DOHH2 (cell line): Measurements from ENCODE around the gene ZNF780A.

Experiments used
- H3F3A ChIP-seq: fragments of 200-600 bp; sonication (generic), shearing (Covaris generic); 2 replicates; pipeline ENCODE4 v1.6.0; 2016; ENCODE audit warnings: antibody characterized with exemption, mild to moderate bottlenecking; ENCODE audit not compliant: control insufficient read depth, insufficient read depth
- H3K27ac ChIP-seq: fragments of 200-600 bp; sonication (generic); 2 replicates; pipeline ENCODE4 v1.5.1; 2014; ENCODE audit warnings: low read depth, mild to moderate bottlenecking, low read length, moderate library complexity
- H3K27me3 ChIP-seq: fragments of 200-600 bp; sonication (generic); 2 replicates; pipeline ENCODE4 v1.6.1; 2014; ENCODE audit warnings: mild to moderate bottlenecking, low read length, mixed read lengths; ENCODE audit not compliant: control insufficient read depth
- H3K36me3 ChIP-seq: fragments of 200-600 bp; sonication (generic); 2 replicates; pipeline ENCODE4 v1.6.1; 2014; ENCODE audit warnings: mild to moderate bottlenecking, low read length, moderate library complexity, mixed read lengths; ENCODE audit not compliant: control insufficient read depth
- H3K4me1 ChIP-seq: fragments of 200-600 bp; sonication (generic); 2 replicates; pipeline ENCODE4 v1.6.1; 2014; ENCODE audit warnings: mild to moderate bottlenecking, low read length, mixed read lengths; ENCODE audit not compliant: control insufficient read depth
- H3K4me2 ChIP-seq: fragments of 200-600 bp; sonication (generic); 2 replicates; pipeline ENCODE4 v1.6.0; 2014; ENCODE audit warnings: mild to moderate bottlenecking, low read length, moderate library complexity
- H3K4me3 ChIP-seq: fragments of 200-600 bp; sonication (generic); 2 replicates; pipeline ENCODE4 v1.5.1; 2014; ENCODE audit warnings: mild to moderate bottlenecking, low read length, mixed read lengths
- H3K79me2 ChIP-seq: fragments of 200-600 bp; sonication (generic); 2 replicates; pipeline ENCODE4 v1.6.1; 2014; ENCODE audit warnings: mild to moderate bottlenecking, low read length, mixed read lengths; ENCODE audit not compliant: control insufficient read depth
- H3K9me2 ChIP-seq: fragments of 200-600 bp; sonication (generic); replicated peaks from 2 replicates; pipeline ENCODE4 v1.6.1; 2014; ENCODE audit warnings: mild to moderate bottlenecking, low read length, mixed read lengths; ENCODE audit not compliant: control insufficient read depth
- H3K9me3 ChIP-seq: fragments of 200-600 bp; sonication (generic); 2 replicates; pipeline ENCODE4 v1.6.1; 2014; ENCODE audit warnings: antibody characterized with exemption, low read length, mixed read lengths; ENCODE audit not compliant: control insufficient read depth, insufficient read depth
- H4K20me1 ChIP-seq: fragments of 200-600 bp; sonication (generic); 2 replicates; pipeline ENCODE4 v1.6.0; 2014; ENCODE audit warnings: low read depth, mild to moderate bottlenecking, antibody characterized with exemption, low read length, moderate library complexity; ENCODE audit not compliant: control insufficient read depth, insufficient read depth
- EZH2phosphoT487 ChIP-seq: fragments of 200-600 bp; sonication (generic); IDR thresholded peaks from 2 replicates; pipeline ENCODE4 v1.6.1; 2017; ENCODE audit warnings: borderline replicate concordance, mild to moderate bottlenecking, antibody characterized with exemption, low read length, moderate library complexity, mixed read lengths
- TF ChIP-seq, protein P1 (sequence below): fragments of 200-600 bp; sonication (generic); IDR thresholded peaks from one replicate; pipeline ENCODE4 v1.5.1; 2014; ENCODE audit warnings: antibody characterized with exemption, mild to moderate bottlenecking, low read depth, low read length; ENCODE audit not compliant: poor library complexity, severe bottlenecking

Gene ZNF780A

DNA sequence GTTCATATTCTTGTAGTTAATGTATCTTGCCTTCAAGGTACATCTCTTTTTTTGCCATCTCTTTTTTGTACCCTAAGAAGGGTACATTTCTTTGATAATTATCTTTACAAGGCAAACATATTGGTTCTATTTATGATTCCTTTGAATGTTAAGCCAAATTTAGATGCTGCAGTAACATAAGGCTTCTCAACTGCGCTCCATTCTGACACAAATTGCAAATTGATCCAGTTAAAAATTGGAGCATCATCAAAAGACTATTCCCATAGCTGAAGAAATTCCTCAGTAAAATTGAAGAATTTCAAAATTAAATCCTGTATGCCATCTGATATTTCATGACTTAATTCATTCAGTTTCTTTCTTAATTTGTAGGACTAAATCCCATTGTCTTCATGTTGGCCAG, 2.7 kb upstream of the ZNF780A start:
- TF ChIP-seq, protein P1, sequence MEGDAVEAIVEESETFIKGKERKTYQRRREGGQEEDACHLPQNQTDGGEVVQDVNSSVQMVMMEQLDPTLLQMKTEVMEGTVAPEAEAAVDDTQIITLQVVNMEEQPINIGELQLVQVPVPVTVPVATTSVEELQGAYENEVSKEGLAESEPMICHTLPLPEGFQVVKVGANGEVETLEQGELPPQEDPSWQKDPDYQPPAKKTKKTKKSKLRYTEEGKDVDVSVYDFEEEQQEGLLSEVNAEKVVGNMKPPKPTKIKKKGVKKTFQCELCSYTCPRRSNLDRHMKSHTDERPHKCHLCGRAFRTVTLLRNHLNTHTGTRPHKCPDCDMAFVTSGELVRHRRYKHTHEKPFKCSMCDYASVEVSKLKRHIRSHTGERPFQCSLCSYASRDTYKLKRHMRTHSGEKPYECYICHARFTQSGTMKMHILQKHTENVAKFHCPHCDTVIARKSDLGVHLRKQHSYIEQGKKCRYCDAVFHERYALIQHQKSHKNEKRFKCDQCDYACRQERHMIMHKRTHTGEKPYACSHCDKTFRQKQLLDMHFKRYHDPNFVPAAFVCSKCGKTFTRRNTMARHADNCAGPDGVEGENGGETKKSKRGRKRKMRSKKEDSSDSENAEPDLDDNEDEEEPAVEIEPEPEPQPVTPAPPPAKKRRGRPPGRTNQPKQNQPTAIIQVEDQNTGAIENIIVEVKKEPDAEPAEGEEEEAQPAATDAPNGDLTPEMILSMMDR = no peak
- no peak for TF ChIP-seq EZH2phosphoT487
- H3K79me2 ChIP-seq = peaks cover 31% of the 10 kb centered on the region
- no peaks in the 10 kb centered on the region for H4K20me1 ChIP-seq
- H3K4me2 ChIP-seq = no peak overlapping the region
- H3K4me1 ChIP-seq = peaks cover 14% of the 10 kb centered on the region
- 0 out of 2 replicates have a peak, but pooled peaks cover 3% of the 10 kb centered on the region for H3F3A ChIP-seq
- no peak overlapping the region for H3K4me3 ChIP-seq
- H3K9me3 ChIP-seq = peaks cover 11% of the 10 kb centered on the region; the same call in 1 of the 2 replicates
- H3K27me3 ChIP-seq = no peaks in the 10 kb centered on the region
- no peak overlapping the region for H3K27ac ChIP-seq
- H3K36me3 ChIP-seq = peaks cover 8% of the 10 kb centered on the region
- H3K9me2 ChIP-seq = no peaks in the 10 kb centered on the region

DNA sequence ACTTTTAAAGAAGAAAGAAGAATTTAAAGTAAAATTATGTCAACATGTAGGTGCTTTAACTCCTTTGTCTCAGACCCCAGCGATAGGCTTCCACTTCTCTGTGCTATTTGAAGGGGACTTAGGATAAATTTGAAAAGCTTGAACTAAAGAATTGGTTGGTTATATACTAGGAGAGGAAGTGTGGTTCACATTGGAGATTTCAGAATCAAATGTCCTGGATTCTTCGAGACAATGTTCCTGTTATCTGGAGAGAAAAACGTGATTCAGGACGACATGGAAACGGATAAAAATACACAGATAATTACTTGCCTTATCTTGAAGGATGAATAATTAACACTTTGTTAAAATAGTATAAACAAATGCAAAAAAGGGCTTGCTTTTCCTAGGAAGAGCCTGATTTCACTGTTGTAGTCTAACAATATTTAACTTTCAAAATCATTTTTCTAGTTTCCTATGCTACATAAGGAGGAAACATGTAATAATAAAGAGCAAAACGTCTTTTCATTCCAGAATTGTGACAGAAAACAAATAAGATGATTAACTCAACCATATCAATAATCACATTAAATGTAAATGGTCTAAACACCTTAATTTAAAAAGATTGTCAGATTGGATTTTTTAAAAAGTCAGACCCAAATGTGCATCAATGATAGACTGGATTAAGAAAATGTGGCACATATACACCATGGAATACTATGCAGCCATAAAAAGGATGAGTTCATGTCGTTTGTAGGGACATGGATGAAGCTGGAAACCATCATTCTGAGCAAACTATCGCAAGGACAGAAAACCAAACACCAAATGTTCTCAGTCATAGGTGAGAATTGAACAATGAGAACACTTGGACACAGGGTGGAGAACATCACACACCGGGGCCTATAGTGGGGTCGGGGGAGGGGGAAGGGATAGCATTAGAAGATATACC, 724 bp upstream of the ZNF780A start:
- H3K4me3 ChIP-seq = peak overlapping the region; percentile 97
- peaks cover 46% of the 10 kb centered on the region for H3K79me2 ChIP-seq
- H3F3A ChIP-seq = 0 out of 2 replicates have a peak, but pooled peaks cover 3% of the 10 kb centered on the region
- H3K36me3 ChIP-seq = peaks cover 11% of the 10 kb centered on the region
- no peaks in the 10 kb centered on the region for H3K27me3 ChIP-seq
- H4K20me1 ChIP-seq = no peaks in the 10 kb centered on the region
- H3K9me2 ChIP-seq = no peaks in the 10 kb centered on the region
- peak overlapping the region; percentile 64 for H3K4me2 ChIP-seq
- no peak for TF ChIP-seq EZH2phosphoT487
- TF ChIP-seq, protein P1 = no peak
- peaks cover 14% of the 10 kb centered on the region; the same call in 1 of the 2 replicates for H3K9me3 ChIP-seq
- H3K4me1 ChIP-seq = peaks cover 14% of the 10 kb centered on the region
- peak overlapping the region; percentile 69 for H3K27ac ChIP-seq

DNA sequence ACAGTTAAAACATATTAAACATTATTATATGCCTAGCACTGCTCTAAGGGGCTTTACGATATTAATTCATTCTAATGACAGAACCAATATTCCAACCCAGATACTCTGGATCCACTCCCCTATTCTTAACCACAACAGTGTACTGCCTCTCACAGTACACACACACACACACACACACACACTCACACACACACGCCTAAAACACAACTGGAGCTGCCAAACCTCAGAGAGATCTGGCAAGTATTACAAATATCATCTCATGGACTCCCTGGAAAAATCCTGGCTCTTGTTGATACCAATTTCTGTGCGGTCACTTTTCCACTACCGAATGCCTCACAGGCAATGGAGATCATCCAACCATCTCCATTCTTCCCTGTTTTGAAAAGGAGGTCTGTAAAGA, 1.3 kb downstream of the ZNF780A start:
- H3K9me3 ChIP-seq = peaks cover 14% of the 10 kb centered on the region; the same call in 1 of the 2 replicates
- H3K4me1 ChIP-seq = peaks cover 14% of the 10 kb centered on the region
- H3F3A ChIP-seq = 0 out of 2 replicates have a peak, but pooled peaks cover 3% of the 10 kb centered on the region
- no peak overlapping the region for H3K27ac ChIP-seq
- H3K79me2 ChIP-seq = peaks cover 50% of the 10 kb centered on the region
- TF ChIP-seq, protein P1 = no peak
- H3K27me3 ChIP-seq = no peaks in the 10 kb centered on the region
- H4K20me1 ChIP-seq = no peaks in the 10 kb centered on the region
- H3K4me2 ChIP-seq = peak overlapping the region; percentile 64
- H3K9me2 ChIP-seq = no peaks in the 10 kb centered on the region
- peak overlapping the region; percentile 97 for H3K4me3 ChIP-seq
- H3K36me3 ChIP-seq = peaks cover 14% of the 10 kb centered on the region
